Neuronal stem cell (in vitro differentiated cells): Measurements from ENCODE around the gene PDE10A.

Source experiments
- DNase-seq: peaks from one replicate; pipeline ENCODE4 v3.0.0-alpha.2; 2013; ENCODE audit warnings: low spot score
- H2AFZ ChIP-seq: one replicate; pipeline ENCODE4 v1.6.1; 2013; ENCODE audit warnings: mild to moderate bottlenecking, low read length, inconsistent platforms
- H2AK5ac ChIP-seq: 2 replicates; pipeline ENCODE4 v1.6.1; 2013; ENCODE audit warnings: low read depth, mild to moderate bottlenecking, inconsistent platforms, low read length, moderate library complexity, mixed read lengths
- H2BK120ac ChIP-seq: 2 replicates; pipeline ENCODE4 v1.6.1; 2013; ENCODE audit warnings: low read depth, mild to moderate bottlenecking, inconsistent platforms, low read length, moderate library complexity, mixed read lengths
- H2BK12ac ChIP-seq: one replicate; pipeline ENCODE4 v1.6.1; 2013; ENCODE audit warnings: low read length, inconsistent platforms
- H2BK15ac ChIP-seq: 2 replicates; pipeline ENCODE4 v1.6.1; 2013; ENCODE audit warnings: mild to moderate bottlenecking, low read length, inconsistent platforms, mixed read lengths
- H2BK5ac ChIP-seq: one replicate; pipeline ENCODE4 v1.6.1; 2013; ENCODE audit warnings: inconsistent platforms, mild to moderate bottlenecking, low read length, moderate library complexity
- H3K14ac ChIP-seq: one replicate; pipeline ENCODE4 v1.6.1; 2013; ENCODE audit warnings: low read length, inconsistent platforms
- H3K18ac ChIP-seq: 2 replicates; pipeline ENCODE4 v1.6.1; 2013; ENCODE audit warnings: low read length, inconsistent platforms
- H3K23ac ChIP-seq: 2 replicates; pipeline ENCODE4 v1.6.1; 2013; ENCODE audit warnings: low read depth, mild to moderate bottlenecking, mixed read lengths, low read length, inconsistent platforms; ENCODE audit not compliant: poor library complexity
- H3K27ac ChIP-seq: replicated peaks from 3 replicates; pipeline ENCODE4 v1.5.1; 2013; ENCODE audit warnings: low read length, inconsistent platforms
- H3K27me3 ChIP-seq, 3 experiments: 2 replicates each; pipeline ENCODE4 v1.6.1; 2013; ENCODE audit warnings: low read length in 3 of 3, mild to moderate bottlenecking in 2 of 3, inconsistent platforms in 1 of 3, low read depth in 1 of 3, mixed read lengths in 1 of 3, moderate library complexity in 1 of 3; ENCODE audit not compliant: control insufficient read depth in 3 of 3, insufficient read depth in 3 of 3
- H3K36me3 ChIP-seq, 2 donors: replicated peaks in 1 of 2; 2 replicates each; pipeline ENCODE4 v1.6.1; 2013; ENCODE audit warnings: low read length in 2 of 2; ENCODE audit not compliant: control insufficient read depth in 2 of 2, insufficient read depth in 2 of 2
- H3K4ac ChIP-seq: 2 replicates; pipeline ENCODE4 v1.6.1; 2013; ENCODE audit warnings: inconsistent platforms, mild to moderate bottlenecking, low read length, moderate library complexity
- H3K4me1 ChIP-seq, 2 donors: 1 replicate in 1 of 2; 2 replicates in 1 of 2; pipeline ENCODE4 v1.6.1; 2013; ENCODE audit warnings: low read length in 2 of 2, low read depth in 1 of 2; ENCODE audit not compliant: control insufficient read depth in 2 of 2, insufficient read depth in 1 of 2
- H3K4me2 ChIP-seq: one replicate; pipeline ENCODE4 v1.6.1; 2013; ENCODE audit warnings: mild to moderate bottlenecking, low read length, inconsistent platforms; ENCODE audit not compliant: insufficient read depth, poor library complexity, severe bottlenecking
- H3K4me3 ChIP-seq, 2 donors: 2 replicates each; pipeline ENCODE4 v1.5.1; 2013; ENCODE audit warnings: low read length in 2 of 2, mild to moderate bottlenecking in 2 of 2, inconsistent platforms in 1 of 2, moderate library complexity in 1 of 2
- H3K79me1 ChIP-seq: one replicate; pipeline ENCODE4 v1.6.1; 2013; ENCODE audit warnings: low read depth, mild to moderate bottlenecking, inconsistent platforms, low read length, moderate library complexity
- H3K9ac ChIP-seq: one replicate; pipeline ENCODE4 v1.6.1; 2013; ENCODE audit warnings: mild to moderate bottlenecking, low read depth, low read length, inconsistent platforms; ENCODE audit not compliant: poor library complexity
- H3K9me3 ChIP-seq, 2 donors: replicated peaks in 1 of 2; 2 replicates each; pipeline versions ENCODE3 to v1.6.1; 2013; ENCODE audit warnings: low read length in 2 of 2, mild to moderate bottlenecking in 2 of 2, inconsistent platforms in 1 of 2, low read depth in 1 of 2, mixed read lengths in 1 of 2, moderate library complexity in 1 of 2; ENCODE audit not compliant: control insufficient read depth in 2 of 2, insufficient read depth in 1 of 2
- H4K8ac ChIP-seq: one replicate; pipeline ENCODE4 v1.6.1; 2013; ENCODE audit warnings: low read depth, mild to moderate bottlenecking, inconsistent platforms, low read length, moderate library complexity
- H4K91ac ChIP-seq: one replicate; pipeline ENCODE4 v1.6.1; 2013; ENCODE audit warnings: low read length, low read depth, mild to moderate bottlenecking, inconsistent platforms; ENCODE audit not compliant: poor library complexity
- WGBS, 2 donors: extraction: QIAGEN DNeasy Blood & Tissue Kit; methylation state at CpG; one replicate each; pipeline ENCODE4 v1.1.7; 2013; ENCODE audit warnings: missing lambda C conversion rate in 2 of 2, mixed read lengths in 1 of 2; ENCODE audit not compliant: insufficient read length in 2 of 2, insufficient replicate concordance in 1 of 2; ENCODE audit errors: extremely low coverage in 2 of 2; 5-methylcytosine and 5-hydroxymethylcytosine counted together

The PDE10A gene

DNA sequence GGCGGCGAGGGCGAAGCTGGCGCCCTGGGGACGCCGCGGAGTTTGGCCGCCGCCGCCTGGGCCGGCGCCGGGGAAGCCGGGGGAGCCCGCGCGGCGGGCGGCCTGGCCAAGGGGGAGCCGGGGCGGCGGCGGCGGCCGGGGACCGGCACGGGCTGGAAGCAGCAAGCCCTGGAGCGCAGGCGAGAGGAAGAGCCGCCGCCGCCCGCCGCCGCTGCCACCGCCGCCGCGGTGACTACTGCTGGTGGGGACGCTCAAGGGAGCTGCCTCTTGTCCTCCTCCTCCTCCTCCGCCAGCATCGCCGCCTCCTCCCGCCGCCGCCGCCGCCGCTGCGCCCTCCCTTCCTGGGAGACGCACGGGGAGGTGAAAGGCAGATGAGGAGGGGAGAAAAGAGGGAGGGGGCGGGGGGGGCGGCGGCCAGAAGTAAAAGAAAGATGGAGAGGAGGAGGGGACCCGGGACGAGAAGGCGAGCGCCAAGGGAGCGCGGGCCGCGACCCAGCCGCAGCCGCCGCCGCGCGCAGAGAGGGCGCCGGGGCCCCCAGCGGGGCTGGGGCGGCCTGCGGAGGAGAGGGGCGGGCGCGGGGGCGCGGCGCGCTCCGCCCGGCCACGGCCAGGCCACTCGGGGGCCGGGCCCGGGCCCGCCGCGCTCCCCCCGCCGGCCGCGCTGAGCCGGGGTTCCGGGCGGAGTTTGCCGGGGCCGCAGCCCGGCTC, 846 bp downstream of the PDE10A start:
- Histone ChIP-seq H3K9ac (peak overlapping the region; percentile 96), H2AFZ (peak overlapping the region; percentile 97), H3K27ac (peak overlapping the region; percentile 75), H3K9me3 (no peaks in the 10 kb centered on the region), H3K18ac (peak overlapping the region; percentile 99), H4K8ac (no peak overlapping the region), H2BK12ac (no peak overlapping the region), H3K23ac (no peak overlapping the region), H4K91ac (no peak overlapping the region), H2BK120ac (no peak overlapping the region), H3K4me1 (peaks cover 16 to 30% of the 10 kb centered on the region in 2 donors), H3K14ac (no peak overlapping the region), H3K4me2 (peak overlapping the region; percentile 86), H3K4me3 (peak overlapping the region; percentile 84 to 98), H2BK15ac (no peak overlapping the region), H3K4ac (no peak overlapping the region), H3K27me3 (peaks cover 0 to 22% (median 3%) of the 10 kb centered on the region in 3 experiments), H3K36me3 (peaks cover 0 to 24% of the 10 kb centered on the region in 2 donors), H3K79me1 (peaks cover 6% of the 10 kb centered on the region), H2BK5ac (peak overlapping the region; percentile 83), H2AK5ac (no peak overlapping the region)
- DNase-seq: peak; percentile 57
- no CpG with 5 or more reads among the region's 100 CpGs for WGBS, 2 donors

DNA sequence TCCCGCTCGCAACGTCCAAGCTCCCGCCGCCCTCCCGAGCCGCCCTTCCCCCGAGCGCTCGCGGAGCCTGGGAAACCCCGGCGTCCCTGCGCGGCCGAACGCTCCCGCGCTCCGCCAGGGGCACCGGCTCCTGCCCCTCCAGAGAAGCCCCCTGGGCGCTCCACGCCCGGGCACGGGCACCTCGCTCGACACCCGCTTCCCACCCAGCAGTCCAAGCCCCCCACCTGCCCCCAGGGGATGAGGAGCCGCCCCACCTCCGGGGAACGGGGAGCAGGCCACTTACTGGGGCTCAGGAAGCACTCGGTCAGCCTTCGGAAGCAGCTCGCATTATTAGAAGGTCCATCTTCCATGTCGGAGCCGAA, 1.4 kb downstream of the PDE10A start:
- DNase-seq: no peak
- WGBS, 2 donors: no CpG with 5 or more reads among the region's 36 CpGs

DNA sequence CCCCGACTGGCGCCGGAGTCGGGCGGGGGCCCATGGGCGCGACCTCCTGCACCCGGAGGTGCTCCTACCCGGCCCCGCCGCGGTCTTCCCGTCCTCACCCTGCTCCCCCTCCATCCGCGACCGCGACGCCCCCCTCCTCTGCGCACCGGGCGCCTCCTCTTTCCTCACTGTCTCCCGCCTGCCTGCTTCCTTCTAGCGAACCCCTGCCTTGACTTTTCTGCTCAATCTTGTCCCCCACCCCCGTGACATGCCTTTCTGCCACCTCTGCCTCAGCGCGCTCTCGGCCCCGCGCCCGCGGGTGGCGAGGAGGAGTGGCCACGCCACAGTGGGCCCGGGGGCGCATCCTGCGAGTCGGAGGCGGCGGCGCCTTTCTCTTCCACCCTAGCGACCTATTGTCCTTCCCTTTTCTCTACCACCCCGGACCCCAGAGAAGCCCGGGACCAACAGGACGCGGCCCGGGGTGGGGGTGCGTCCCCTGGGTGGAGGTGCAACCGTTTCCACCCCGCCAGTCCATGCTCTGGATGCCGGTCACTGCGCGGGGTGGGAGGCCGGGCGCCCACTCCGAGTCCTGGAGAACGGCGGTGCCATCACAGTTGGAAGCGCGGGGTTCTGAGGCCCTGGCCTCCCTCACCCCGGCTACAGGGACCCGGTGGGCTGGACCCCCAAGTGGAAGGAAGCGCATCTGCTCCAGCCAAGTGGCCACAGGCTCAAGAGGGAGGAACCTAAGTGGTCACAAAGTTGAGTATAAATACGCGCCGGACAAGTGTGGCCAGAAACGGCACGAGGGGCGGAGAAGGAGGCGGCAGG, 2.0 kb downstream of the PDE10A start:
- Histone ChIP-seq H4K8ac (peak overlapping the region; percentile 32), H3K4ac (peak overlapping the region; percentile 94), H2AFZ (peak overlapping the region; percentile 90), H2BK120ac (peak overlapping the region; percentile 85), H3K4me1 (peaks cover 16 to 30% of the 10 kb centered on the region in 2 donors), H3K79me1 (peaks cover 6% of the 10 kb centered on the region), H3K23ac (peak overlapping the region; percentile 95), H2BK5ac (peak overlapping the region; percentile 87), H3K36me3 (peaks cover 0 to 35% of the 10 kb centered on the region in 2 donors), H3K4me3 (peak overlapping the region; percentile 84 to 98), H3K9ac (peak overlapping the region; percentile 96), H3K27me3 (peaks cover 0 to 18% (median 3%) of the 10 kb centered on the region in 3 experiments), H3K4me2 (peak overlapping the region; percentile 86), H2BK15ac (peak overlapping the region; percentile 84), H4K91ac (peak overlapping the region; percentile 44), H3K9me3 (no peaks in the 10 kb centered on the region), H2AK5ac (peak overlapping the region; percentile 95), H3K18ac (peak overlapping the region; percentile 99), H3K27ac (no peak overlapping the region), H2BK12ac (peak overlapping the region; percentile 75), H3K14ac (peak overlapping the region; percentile 74)
- DNase-seq: no peak
- WGBS, 2 donors: no CpG with 5 or more reads among the region's 69 CpGs

More for the DNA sequence above, 1.4 kb downstream of the PDE10A start:
- peak overlapping the region; percentile 75 for H2BK12ac ChIP-seq
- H3K27me3 ChIP-seq: peaks cover 0 to 20% (median 3%) of the 10 kb centered on the region in 3 experiments
- no peak overlapping the region for H3K4ac ChIP-seq
- no peaks in the 10 kb centered on the region for H3K9me3 ChIP-seq
- H3K23ac ChIP-seq: no peak overlapping the region
- H3K4me2 ChIP-seq: peak overlapping the region; percentile 86
- H3K36me3 ChIP-seq: peaks cover 0 to 29% of the 10 kb centered on the region in 2 donors
- peak overlapping the region; percentile 84 for H2BK15ac ChIP-seq
- peak overlapping the region; percentile 96 for H3K9ac ChIP-seq
- peak overlapping the region; percentile 31 for H4K91ac ChIP-seq
- peak overlapping the region; percentile 83 for H2BK5ac ChIP-seq
- peak overlapping the region; percentile 95 for H2AK5ac ChIP-seq
- H3K27ac ChIP-seq: peak overlapping the region; percentile 75
- no peak overlapping the region for H3K14ac ChIP-seq
- peak overlapping the region; percentile 90 for H2AFZ ChIP-seq
- peaks cover 16 to 30% of the 10 kb centered on the region in 2 donors for H3K4me1 ChIP-seq
- H4K8ac ChIP-seq: no peak overlapping the region
- peaks cover 6% of the 10 kb centered on the region for H3K79me1 ChIP-seq
- H3K4me3 ChIP-seq: peak overlapping the region; percentile 84 to 98
- peak overlapping the region; percentile 99 for H3K18ac ChIP-seq
- H2BK120ac ChIP-seq: no peak overlapping the region
